NCI-H345 (cell line): ENCODE measurements around the gene DENND5B.
"Not testable (repeated sequence)": the region's sequence is repeated elsewhere in the genome, so short reads cannot be mapped to it uniquely, and the experiment has no call there.

Experiments
- DNase-seq: peaks from one replicate; lab custom pipeline; 2025; lab: John Stamatoyannopoulos, UW

The DENND5B gene

DNA sequence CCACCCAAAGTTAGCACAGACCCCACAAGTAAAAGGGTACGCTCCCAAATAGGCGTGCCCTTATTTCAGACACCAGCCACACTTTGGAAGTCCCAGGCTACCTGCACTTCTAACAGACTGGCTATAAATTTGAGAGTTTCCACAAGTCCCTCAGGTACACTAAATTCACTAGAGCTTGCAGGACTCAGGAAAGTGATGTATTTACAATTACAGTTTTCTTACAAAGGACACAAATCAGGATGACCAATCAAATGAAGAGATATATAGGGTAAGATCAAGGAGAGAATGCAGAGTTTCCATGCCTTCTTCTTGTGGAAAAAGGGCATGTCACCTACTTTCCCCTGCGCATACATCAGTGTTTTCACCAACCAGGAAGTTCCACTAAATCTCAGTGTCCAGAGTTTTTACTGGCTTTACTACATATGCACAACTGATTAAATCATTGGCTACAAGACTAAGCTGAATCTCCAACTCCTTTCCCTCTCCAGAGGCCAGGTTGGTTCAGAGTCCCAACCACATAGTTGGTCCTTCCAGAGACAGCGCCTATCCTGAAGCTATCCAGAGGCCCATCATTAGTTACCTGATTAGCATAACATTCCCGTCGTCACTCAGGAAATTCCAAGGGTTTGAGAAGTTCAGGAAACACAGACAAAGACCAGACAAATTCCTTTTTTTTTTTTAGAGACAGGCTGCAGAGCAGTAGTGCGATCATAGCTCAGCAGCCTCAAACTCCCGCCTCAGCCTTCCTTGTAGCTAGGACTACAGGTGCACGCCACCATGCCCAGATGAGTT lies 84.2 kb downstream of the DENND5B start:
- no peak for DNase-seq

DNA sequence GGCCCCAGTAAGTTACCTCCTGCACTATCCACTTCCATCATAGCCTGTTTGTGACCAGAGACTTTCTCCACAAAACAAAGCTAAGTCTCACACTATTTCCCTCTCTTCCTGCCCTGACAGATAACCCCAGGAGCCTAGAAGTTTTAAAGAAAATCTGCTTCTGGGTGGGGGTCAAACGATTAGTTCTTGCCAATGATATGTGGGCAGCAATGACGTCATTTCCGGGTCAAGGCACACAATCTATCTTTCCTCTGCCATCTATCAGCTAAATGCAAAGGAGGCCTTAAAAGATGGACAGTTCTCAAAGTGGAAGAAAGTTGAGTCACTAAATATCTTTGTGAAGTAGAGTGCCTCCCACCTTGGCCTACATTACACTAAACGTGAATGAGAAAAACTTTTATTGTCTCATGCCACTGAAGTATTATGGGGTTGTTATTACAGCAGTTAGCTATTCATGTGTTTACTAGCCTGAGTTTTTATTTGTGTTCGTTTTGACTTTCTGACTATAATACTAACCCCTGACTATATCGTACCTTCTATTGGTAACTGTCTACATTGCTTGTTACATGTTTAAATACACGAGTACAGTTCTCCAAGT lies 86.2 kb downstream of the DENND5B start:
- no peak for DNase-seq

DNA sequence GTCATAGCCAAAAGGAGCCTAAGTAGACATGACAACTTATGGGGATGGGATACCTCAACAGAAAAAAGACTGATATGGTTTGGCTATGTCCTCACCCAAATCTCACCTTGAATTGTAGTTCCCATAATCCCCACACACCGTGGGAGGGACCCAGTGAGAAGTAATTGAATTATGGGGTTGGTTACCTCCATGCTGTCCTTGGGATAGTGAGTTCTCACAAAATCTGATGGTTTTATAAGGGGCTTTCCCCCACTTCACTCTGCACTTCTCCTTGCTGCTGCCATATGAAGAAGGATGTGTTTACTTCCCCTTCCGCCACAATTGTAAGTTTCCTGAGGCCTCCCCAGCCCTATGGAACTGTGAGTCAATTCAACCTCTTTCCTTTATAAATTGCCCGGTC lies 89.9 kb downstream of the DENND5B start:
- DNase-seq: not testable (repeated sequence)

DNA sequence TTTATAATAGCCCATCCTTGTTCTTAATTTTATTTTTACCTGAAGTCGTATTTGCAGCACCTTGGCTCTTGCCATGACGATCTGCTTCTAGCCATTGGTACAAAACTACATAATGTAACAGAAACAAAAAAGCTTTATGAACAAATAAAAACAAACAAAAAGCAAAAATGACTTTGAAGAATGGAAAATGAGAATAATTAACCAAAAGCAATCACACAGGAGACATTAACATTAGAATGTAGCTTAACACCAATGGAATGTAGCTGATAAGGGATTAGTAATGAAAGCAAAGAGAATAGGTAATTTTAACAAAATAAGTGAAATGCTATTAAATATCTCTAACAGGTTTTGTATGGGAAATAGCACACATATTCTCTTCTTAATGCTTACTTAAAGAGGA lies 91.4 kb downstream of the DENND5B start:
- DNase-seq: no peak

DNA sequence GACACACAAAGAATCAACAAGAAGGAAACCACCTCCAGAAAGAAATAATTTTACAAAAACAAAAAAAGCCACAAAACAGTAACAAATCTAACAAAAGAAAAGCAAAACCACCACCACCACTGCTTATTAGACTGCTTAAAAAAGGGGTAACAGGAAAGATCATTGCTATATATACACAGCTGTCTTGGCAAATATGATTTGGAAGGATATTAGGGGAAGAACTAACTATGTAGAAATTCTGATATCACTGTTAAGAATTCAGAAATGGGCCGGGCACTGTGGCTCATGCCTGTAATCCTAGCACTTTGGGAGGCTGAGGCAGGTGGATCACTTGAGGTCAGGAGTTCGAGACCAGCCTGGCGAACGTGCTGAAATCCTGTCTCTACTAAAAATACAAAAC lies 92.5 kb downstream of the DENND5B start:
- no peak for DNase-seq

DNA sequence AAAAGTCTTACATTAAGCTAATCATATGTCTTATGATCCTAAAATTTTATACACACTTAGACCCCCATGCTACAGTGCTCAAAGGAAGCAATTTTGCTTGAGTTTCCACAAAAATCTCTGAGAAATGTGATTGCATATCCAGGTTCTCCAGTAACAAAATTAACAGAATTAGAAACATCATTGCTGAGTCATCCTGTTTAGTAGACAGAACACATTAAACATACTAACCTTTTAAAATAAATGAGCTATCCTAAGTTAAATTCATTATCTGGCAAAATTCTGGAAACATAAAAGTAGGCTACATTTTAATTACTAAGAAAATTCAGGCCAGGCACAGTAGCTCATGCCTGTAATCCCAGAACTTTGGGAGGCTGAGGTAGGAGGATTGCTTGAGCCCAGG lies 94.7 kb downstream of the DENND5B start:
- DNase-seq: no peak

DNA sequence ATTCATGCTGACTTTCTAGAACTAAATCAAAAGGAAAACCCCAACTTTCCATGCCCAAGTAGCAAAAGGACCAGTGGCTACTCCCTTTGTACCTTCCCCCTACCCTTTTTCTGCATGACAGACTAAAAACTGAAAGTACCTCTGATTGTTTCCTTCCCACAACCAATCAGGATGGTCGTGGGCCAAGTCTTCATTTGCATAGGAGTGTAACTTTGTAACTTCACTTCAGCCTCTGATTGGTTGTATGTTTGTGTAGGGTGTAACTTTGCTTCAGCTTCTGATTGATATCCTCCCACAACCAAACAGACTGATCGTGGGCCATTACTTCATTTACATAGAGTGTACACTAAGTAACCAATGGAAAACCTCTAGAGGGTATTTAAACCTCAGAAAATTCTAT lies 96.5 kb downstream of the DENND5B start:
- no peak for DNase-seq

DNA sequence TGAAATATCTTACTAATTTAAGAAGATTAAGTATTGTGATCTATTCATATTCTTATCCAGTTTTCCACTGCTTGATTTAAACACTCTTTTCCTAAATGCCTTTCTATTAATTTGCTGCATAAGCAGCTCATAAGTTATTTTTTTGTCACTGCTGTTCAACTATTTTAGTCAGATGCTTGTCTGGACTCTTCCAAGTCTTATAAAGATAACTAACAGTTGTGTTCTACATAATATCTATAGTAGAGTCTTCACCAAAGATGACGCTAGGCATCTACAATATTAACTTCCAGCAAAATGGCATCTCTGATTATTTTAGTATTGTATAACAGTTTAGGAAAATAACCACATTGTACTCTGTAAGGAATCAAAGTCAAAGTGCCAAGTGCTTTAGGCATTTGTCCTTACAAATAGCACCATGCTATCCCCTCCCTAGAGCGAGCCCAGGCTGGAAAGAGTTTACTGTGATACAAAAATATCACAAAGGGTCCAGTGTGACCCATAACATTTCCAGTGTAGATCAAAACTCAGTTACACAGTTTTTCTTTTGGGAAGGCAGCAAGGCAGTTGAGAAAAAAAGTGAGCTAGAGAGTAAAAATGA lies 98.2 kb downstream of the DENND5B start:
- DNase-seq: no peak

DNA sequence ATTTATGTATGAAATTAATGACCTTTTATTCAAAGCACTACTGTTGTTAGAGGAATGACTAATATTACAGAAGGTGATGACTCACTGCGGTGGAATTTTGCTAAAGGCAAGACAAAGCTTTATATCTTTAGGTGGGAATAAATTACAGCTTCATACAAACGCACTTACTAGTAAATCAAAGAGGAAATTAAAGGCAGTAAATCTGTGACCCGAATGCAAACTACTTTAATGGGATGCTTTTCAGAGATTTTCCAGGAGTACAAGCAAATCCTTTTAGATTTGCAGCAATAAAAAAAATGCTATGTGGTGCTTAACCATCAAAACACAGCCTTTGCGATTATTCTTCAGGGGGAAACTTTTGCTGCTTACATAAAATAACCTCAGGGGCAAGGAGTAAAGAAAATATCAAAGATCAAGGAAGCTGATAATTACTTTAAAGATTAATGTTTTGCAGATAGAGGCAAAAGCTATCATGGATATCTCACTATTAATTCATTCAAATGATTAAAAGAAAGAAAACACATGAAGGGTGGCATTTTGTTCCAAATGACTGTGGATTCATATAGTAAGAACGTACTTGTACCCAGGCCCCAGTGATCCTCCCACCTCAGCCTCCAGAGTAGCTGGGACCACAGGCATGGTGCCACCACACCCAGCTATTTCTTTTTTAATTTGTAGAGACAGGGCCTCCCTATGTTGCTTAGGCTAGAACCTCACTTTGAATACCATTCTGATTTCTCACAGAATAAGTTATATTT lies 98.9 kb downstream of the DENND5B start:
- DNase-seq: no peak

DNA sequence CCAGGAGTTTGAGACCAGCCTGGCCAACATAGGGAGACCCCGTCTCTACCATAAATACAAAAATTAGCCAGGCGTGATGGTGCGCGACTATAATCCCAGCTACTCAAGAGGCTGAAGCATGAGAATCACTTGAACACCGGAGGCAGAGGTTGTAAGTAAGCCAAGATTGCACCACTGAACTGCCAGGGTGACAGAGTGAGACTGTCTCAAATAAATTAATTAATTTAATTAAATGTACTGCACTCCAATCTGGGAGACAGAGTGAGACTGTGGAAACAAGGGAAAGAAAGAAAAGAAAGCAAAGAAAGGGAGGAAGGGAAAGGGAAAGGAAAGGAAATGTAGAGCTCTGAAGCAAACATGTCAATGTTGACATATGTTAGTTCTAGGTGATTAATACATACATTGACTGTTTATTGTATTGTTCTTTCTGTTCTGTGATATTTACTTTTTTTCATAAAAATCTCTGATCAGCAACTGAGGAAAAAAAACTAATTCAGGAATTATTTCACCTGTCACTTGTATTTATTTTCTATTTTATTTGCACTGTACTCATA lies 99.6 kb downstream of the DENND5B start:
- DNase-seq: no peak

DNA sequence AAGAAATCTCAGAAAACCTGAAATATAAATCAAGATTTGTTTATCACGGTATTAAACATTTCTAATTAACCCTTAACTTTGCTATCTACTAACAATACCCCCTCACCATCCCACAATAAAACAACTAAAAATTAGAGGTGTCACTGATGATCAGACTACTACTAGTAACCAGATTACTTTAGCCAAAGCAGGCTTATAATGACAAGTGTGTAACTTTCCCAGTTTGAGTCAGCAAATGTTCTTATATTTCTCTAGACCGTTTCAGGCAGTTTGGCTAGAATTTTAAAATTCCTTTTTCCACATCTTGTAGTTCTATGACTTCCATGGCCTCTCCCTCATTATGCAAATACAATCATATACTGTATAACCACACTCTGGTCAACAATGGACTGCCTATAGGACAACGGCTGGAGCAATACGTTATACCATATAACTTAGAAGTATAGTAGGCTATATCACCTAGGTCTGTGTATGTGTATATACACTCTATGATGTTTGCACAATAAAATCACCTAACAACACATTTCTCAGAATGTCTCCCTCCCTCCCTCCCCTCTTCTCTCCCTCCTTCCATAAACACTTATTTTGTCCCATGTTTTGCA lies 102.1 kb downstream of the DENND5B start:
- no peak for DNase-seq

DNA sequence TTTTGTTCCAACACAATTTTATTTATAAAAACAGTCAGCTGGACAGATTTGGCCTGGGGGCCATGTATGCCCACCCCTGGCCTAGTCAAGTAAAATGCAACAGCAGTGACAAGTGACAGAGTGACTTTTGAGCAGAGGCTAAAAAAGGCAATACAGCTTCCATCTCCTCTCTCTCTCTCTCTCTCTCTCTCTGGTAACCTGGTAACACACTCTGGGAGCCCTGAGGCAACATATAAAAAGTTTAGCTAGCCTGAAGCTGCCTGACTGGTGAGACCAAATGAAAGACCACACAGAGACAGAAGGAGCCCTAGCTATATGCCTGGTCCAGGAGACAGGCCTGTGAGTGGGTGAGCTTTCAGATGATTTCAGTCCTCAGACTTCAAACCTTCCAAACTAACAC lies 105.4 kb downstream of the DENND5B start:
- no peak for DNase-seq

DNA sequence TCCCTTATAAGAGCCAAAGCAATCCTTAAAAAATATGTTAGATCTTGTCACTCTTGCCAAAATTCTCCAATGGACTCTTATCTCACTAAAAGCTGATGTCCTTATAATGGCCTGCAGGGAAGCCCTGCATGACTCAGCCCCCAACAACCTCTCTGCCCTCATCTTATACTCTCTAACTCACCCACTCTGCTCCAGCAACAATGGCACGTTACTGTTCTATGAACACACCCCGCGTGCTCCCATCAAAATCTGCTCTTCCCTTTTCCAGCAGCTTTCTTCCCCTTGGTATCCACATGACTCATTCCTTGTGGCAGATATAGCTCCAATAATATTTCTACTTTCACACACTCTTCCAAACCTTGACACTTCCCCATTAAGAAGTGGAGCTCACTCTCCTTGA lies 108.1 kb downstream of the DENND5B start:
- no peak for DNase-seq

DNA sequence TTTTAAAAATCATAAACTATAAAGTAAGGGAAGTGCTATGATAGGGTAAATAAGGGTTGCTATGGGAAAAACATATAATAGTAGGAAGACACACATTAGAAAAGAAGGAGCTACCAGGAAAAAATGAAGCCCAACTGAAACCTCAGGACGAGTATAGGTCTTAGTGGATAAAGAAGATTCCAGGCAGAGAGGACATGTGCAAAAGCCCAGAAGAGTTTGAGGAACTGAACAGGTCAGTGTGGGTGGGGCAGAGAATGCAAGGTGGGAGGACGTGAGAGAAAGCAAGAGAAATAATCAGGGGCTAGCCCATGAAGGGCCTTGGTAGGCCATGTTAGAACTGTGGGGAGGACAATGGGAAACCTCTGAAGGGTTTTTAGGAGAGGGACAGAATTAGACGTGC lies 109.5 kb downstream of the DENND5B start:
- no peak for DNase-seq

DNA sequence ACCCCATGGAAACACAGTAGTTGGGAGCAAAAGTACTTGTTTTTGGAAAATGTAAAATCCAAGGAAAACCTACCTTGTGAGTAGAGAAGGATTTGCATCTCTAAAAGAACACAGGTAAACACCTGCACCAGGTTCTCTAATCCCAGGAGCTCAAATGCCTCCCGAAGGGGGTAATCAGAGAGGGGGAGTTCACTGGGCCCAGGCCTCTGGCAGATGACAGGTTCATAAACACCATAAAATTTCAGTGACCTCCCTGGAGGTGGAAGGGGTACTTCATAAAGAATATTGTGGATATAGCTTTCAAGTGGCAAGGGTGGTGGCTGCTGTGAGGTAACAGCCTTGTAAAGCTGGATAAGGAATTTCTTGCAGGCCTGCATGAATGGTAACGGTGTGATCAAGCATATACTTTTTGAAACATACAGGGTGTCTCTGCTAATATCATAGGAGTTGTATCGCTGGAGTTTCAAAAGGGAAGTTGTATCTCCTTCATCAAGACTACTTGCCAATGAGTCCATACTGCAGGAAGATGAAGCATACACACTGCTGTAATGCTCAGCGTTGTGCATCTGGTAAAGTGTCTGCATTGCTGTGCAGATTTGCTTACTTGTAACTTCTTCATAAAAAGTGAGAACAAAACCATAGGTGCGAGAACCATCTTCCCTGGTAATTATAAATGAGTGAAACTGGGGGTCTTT lies 111.3 kb downstream of the DENND5B start:
- no peak for DNase-seq

DNA sequence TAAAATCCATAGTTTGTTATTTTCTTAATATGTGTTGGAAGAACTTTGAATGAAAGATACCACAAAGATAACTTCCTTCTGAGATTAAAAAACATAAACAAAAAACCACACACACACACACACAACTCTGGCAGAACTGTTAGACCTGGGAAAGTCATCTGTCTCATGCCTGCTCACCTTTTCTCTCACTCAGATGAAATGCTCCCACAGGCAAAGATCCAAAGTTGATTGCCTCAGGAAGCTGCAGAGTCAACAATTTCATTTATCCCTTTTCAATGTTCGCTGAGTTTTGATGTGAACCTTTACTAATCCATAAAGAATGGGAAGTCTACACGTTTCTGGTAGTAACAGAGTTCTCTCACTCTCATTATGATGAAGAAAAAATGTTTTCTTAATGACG lies 112.0 kb downstream of the DENND5B start:
- DNase-seq: no peak

DNA sequence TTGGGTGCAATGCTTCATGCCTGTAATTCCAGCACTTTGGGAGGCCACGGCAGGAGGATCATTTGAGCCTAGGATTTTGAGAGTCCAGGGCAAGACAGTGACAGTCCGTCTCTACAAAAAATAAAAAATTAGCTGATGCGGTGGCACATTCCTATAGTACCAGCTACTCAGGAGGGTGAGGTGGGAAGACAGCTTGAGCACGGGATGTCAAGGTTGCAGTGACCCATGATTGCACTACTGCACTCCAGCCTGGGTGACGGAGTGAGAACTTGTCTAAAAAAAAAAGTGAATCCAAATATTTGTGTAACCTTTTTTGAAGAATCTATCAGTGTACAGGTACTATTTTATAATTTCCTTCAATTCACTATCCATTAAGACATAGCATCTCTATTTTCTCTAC lies 112.5 kb downstream of the DENND5B start:
- DNase-seq: no peak

DNA sequence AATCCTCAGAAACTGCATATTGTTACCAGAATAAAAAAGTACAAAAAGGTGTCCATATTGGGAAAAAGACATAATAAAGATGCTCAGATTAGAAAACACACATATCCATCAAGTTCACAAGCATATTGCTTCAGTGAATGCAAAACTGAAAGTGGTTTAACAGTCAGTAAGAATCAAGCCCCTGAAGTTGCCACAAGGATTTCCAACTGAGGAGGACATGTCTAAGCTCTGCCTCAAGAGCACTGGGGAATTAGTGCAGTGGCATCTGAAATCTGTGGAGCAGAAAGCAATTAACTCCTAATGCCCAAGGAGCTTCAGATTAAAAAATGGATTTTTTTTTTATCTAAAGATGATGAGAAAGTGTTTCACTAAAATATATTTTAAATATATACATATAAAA lies 113.2 kb downstream of the DENND5B start:
- DNase-seq: no peak

DNA sequence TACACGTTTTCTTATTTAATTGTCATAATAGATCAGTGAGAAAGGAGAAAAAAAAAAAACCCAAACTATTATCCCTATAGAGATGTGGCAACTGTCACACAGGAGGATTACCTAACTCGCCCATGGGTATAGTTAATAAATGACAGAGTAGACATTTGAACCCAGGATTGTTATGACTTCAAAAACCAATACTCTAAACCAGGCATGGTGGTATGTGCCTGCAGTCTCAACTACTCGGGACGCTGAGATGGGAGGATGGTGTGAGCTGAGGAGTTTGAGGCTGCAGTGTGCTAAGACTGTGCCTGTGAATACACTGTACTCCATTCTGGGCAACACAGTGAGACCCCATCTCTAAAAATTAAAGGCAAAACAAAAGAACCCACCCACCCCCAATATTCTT lies 114.5 kb downstream of the DENND5B start:
- DNase-seq: no peak

DNA sequence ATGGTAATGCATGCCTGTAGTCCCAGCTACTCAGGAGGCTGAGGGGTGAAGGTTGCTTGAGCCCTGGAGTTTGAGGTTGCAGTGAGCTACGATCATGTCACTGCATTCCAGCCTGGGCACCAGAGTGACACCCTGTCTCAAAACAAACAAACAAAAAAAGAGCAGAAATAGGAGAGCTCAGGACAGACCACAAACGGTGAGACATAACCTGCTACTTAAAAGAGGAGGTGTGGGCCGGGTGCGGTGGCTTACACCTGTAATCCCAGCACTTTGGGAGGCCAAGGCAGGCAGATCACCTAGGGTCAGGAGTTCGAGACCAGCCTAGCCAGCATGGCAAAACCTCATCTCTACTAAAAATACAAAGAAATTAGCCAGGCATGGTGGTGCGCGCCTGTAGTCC lies 115.3 kb downstream of the DENND5B start:
- DNase-seq: not testable (repeated sequence)

DNA sequence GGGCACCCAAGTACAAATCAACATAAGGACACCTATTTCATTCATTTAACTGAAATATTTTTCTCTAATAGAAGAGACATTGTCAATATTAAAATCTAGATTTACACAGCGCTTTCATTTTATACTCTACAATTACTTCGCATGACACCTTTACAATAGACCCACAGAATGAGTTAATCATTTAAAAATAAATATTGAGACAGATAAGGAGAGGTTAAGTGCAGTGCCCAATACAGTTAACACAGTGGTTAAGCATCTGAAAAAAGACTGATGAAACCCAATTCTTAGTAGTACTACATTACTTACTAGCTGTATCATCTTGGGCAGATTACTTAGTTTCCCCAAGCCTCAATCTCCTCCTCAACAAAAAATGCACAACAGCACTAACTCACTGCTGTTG lies 116.2 kb downstream of the DENND5B start:
- no peak for DNase-seq

DNA sequence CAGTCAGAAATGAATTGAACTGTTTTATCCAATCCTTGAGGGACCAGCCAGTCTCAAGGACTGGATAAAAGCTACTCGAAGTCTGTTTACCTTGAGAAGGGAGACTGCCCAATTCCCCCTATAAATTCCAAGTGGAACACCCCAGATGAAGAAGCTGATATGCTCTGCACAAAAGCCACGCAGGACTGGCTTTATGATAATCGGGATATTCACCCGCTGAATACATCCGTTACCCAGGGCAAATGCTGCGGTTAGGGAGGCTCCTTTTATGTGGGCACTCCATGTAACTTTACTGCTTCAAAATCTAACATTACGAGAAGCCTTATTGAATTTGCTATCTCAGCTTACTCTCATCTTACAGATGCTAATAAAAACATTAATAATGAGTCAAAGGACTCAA lies 119.1 kb downstream of the DENND5B start:
- DNase-seq: no peak
